ENCODE data around the gene SH3BP5L. TPM values are rescaled to one million over a fixed set of nuclear protein-coding genes. Genes with fewer than 3 reads are reported as not detected.
"Not testable (repeated sequence)": the region's sequence is repeated elsewhere in the genome, so short reads cannot be mapped to it uniquely, and the experiment has no call there.

SH3BP5L gene
- total and polyA plus RNA-seq, 8 donors: 6.1 to 15.8 (median 8.7) TPM

DNA sequence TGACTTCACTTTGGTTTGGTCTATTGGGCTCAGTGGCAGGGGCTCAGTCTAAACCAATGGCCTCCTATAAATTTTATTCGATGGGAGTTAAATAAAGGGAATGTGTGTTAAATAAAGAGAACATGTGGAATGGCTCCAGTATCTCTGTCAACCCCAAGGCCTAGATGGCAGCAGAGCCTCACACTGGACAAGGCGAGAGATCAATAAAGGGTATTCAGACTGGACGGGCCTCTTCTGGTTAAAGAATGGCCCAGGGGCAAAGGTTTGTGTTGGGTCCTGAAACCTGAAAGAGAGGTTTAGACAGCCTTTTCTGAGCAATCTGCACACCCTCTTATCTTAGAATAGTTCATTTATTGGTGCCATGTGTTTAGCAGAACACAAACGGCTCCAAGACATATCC lies 34.7 kb downstream of the SH3BP5L start:
- no peak for ATAC-seq
- FAIRE-seq: no peak

DNA sequence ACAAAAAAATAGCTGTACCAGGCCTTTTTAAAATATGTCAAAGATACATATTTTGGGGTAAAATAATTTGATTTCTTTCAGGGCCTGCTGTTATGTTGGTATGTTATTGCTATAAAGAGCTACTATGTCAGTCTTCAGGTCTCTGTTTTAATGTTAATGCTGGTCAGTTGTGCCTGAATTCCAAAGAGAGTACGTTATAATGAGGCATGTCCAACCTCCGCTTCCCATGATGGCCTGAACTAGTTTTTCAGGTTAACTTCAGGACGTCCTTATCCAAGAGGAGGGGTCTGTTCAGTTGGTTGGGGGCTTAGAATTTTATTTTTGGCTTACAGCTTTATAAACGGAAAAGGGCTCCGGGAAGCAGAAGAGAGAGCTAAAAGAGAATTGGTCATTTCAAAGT lies 35.3 kb downstream of the SH3BP5L start:
- TF ChIP-seq, protein P1, sequence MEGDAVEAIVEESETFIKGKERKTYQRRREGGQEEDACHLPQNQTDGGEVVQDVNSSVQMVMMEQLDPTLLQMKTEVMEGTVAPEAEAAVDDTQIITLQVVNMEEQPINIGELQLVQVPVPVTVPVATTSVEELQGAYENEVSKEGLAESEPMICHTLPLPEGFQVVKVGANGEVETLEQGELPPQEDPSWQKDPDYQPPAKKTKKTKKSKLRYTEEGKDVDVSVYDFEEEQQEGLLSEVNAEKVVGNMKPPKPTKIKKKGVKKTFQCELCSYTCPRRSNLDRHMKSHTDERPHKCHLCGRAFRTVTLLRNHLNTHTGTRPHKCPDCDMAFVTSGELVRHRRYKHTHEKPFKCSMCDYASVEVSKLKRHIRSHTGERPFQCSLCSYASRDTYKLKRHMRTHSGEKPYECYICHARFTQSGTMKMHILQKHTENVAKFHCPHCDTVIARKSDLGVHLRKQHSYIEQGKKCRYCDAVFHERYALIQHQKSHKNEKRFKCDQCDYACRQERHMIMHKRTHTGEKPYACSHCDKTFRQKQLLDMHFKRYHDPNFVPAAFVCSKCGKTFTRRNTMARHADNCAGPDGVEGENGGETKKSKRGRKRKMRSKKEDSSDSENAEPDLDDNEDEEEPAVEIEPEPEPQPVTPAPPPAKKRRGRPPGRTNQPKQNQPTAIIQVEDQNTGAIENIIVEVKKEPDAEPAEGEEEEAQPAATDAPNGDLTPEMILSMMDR (IDR thresholded peaks at IDR 0.05): no peak
- H3K4me1 ChIP-seq: no peaks in the 10 kb centered on the region
- no peak for FAIRE-seq
- no peak overlapping the region for H3K4me3 ChIP-seq
- no peaks in the 10 kb centered on the region for H3K9me3 ChIP-seq
- intact Hi-C loops (cut with DNase I): no loop called here
- DNase-seq: no peak
- no peak for ATAC-seq
- 76 to 83% methylated on average over 5 of the region's 5 CpGs for WGBS, 2 donors
- no peak overlapping the region for H3K27ac ChIP-seq
- no peaks in the 10 kb centered on the region for H3K27me3 ChIP-seq
- no peaks in the 10 kb centered on the region for H3K36me3 ChIP-seq

More for the DNA sequence above, 34.7 kb downstream of the SH3BP5L start:
- no peaks in the 10 kb centered on the region for H3K36me3 ChIP-seq
- WGBS, 2 donors: 70 to 72% methylated on average over 4 of the region's 4 CpGs
- DNase-seq: no peak
- H3K4me3 ChIP-seq: no peak overlapping the region
- H3K9me3 ChIP-seq: no peaks in the 10 kb centered on the region
- H3K27me3 ChIP-seq: no peaks in the 10 kb centered on the region
- H3K27ac ChIP-seq: no peak overlapping the region
- H3K4me1 ChIP-seq: no peaks in the 10 kb centered on the region
- intact Hi-C loops (cut with DNase I): no loop called here
- TF ChIP-seq, protein P1 (IDR thresholded peaks at IDR 0.05): no peak

DNA sequence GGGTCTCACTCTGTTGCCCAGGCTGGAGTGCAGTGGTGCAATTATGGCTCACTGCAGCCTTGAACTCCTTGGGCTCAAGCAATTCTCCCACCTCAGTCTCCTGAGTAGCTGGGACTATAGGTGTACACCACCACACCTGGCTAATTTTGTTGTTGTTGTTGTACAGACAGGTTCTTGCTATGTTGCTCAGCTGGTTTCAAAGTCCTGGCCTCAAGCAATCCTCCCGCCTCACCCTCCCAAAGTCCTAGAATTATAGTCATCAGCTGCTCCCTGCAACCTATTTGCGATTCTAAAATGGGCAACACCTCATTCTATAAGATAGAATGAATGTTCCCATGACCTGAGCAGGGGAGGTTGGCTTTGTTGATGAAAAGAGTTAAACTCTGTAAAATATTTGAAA lies 36.4 kb downstream of the SH3BP5L start:
- H3K36me3 ChIP-seq; H3K4me1 ChIP-seq; H3K27me3 ChIP-seq; H3K4me3 ChIP-seq; H3K27ac ChIP-seq; FAIRE-seq; ATAC-seq; intact Hi-C loops (cut with DNase I); H3K9me3 ChIP-seq; DNase-seq: not testable (repeated sequence)
- WGBS, 2 donors: 71 to 84% methylated on average over 2 of the region's 2 CpGs

DNA sequence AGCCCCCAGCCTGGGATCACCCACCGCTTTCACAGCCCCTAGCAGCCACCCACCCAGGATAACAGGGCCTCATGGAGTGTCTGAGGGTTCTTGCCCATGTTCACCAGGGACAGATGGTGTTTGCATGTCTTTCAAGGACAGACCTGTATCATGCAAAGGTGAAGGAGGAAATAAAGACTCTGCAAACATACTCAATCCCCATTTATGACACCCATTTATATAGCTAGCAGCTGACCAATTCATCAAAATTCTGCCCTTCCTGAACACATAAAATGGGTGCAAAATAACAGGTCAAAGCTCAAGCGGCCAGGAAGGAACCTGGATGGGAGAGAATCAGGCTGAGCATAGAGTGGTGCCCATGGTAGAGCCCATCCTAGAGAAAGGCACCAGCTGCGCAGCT lies 37.4 kb downstream of the SH3BP5L start:
- WGBS, 2 donors: 75 to 83% methylated on average over 3 of the region's 3 CpGs
- H3K27me3 ChIP-seq: no peaks in the 10 kb centered on the region
- DNase-seq: no peak
- H3K9me3 ChIP-seq: no peaks in the 10 kb centered on the region
- TF ChIP-seq, protein P1 (IDR thresholded peaks at IDR 0.05): no peak
- FAIRE-seq: no peak
- ATAC-seq: no peak
- intact Hi-C loops (cut with DNase I): no loop called here
- no peak overlapping the region for H3K4me3 ChIP-seq
- no peaks in the 10 kb centered on the region for H3K4me1 ChIP-seq
- H3K27ac ChIP-seq: no peak overlapping the region
- H3K36me3 ChIP-seq: no peaks in the 10 kb centered on the region

DNA sequence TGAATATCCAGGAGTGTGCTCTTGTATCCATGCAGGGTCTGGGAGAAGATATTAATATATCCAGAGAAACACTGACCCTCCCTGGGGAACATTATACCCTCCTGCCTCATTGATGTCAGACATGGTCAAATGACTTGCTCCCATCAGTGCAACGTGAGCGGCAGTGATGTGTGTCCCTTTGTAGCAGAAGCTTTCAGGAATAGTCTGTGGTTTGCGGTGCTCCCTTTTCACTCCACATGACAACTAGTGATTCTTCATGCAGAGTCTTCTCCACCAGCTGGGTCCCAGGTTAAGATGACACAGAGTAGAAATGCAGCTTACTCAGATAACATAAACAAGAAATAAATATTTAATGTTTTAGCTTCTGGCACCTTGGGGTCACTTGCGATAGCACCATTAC lies 38.3 kb downstream of the SH3BP5L start:
- 76 to 85% methylated on average over 4 of the region's 4 CpGs for WGBS, 2 donors
- FAIRE-seq: no peak
- intact Hi-C loops (cut with DNase I): no loop called here

More for the DNA sequence above, 38.3 kb downstream of the SH3BP5L start:
- Histone ChIP-seq H3K4me1 (no peaks in the 10 kb centered on the region), H3K4me3 (no peak overlapping the region), H3K27me3 (no peaks in the 10 kb centered on the region), H3K27ac (no peak overlapping the region), H3K9me3 (no peaks in the 10 kb centered on the region), H3K36me3 (no peaks in the 10 kb centered on the region)
- no peak for ATAC-seq
- no peak for DNase-seq
- TF ChIP-seq, protein P1 (IDR thresholded peaks at IDR 0.05): no peak
